ENCODE data around the gene DHH. TPM values are rescaled to one million over a fixed set of nuclear protein-coding genes. Genes with fewer than 3 reads are reported as not detected.

DHH gene
- total and polyA plus RNA-seq, 9 of the 15 experiments (the other 6 are each of a cell fraction or from before 2014, with no cell fraction given), result 0.07 to 2.6 (median 0.54) TPM

DNA sequence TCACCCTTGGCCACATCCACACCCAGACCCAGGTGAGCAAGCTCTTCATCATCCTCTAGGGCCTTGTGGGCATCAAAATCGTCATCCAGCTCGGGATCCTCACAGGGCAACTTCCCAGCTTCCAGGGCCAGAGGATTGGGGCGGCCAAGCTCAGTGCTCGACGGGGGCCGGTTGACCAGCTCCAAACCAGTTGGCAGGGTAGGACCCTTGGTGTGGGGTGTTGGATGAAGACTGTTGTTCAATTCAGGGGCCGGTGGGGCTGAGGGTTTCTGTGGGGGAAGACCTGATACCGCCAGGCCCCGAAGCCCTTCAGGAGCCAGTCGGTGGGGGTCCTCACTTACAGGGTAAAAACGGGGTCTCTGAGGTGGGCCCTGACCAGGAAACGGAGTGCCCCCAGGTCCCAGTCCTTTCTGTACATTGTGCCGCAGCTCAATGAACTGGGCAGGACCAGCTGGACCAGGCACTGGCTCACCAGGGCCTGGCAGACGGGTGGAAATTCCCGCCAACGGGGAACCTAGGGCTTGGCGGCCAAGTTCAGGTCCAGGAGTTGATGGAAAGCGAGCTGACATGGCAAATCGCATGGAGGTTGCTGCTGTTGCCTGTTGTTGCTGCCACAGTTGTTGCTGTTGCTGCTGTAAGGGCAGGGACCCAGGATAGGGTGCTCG, 56.2 kb downstream of the DHH start:
- POLR2A ChIA-PET, result interaction anchor here (1.1 to 12.9 kb wide), 9 partner anchors 9 to 93 kb away, joined by 3 to 78 read pairs (median 9); partner anchors contain the start of genes PRKAG1 and TUBA1B

More for the DNA sequence above, 56.2 kb downstream of the DHH start:
- FAIRE-seq, result no peak
- Histone ChIP-seq H3K4me3 (no peak overlapping the region), H3K4me2 (ENCODE audit: insufficient read depth, low read length) (no peak overlapping the region), H4K20me1 (replicated peaks; ENCODE audit: control insufficient read depth, insufficient read depth, low read length) (no peaks in the 10 kb centered on the region; the same call in 1 of the 2 replicates), H3K36me3 (ENCODE audit: control insufficient read depth, insufficient read depth, low read length) (peaks cover 97% of the 10 kb centered on the region), H2AFZ (ENCODE audit: low read depth, low read length) (no peak overlapping the region), H3K9me1 (ENCODE audit: control insufficient read depth, insufficient read depth, low read length) (no peaks in the 10 kb centered on the region), H3K9me3 (replicated peaks; ENCODE audit: control insufficient read depth, insufficient read depth, low read depth, low read length) (no peaks in the 10 kb centered on the region), H3K4me1 (replicated peaks in 1 of 2; ENCODE audit: control insufficient read depth in 2 of 2, insufficient read depth in 2 of 2, low read length in 2 of 2) (0 out of 5 replicates have a peak, but pooled peaks cover 0 to 3% of the 10 kb centered on the region in 2 experiments), H3K27me3 (ENCODE audit: control insufficient read depth in 2 of 2, insufficient read depth in 2 of 2, low read length in 2 of 2) (no peaks in the 10 kb centered on the region), H3K27ac (ENCODE audit: extremely low read depth, low read depth, low read length) (no peak overlapping the region), H3K79me2 (ENCODE audit: control insufficient read depth, insufficient read depth, low read length) (no peaks in the 10 kb centered on the region), H3K9ac (ENCODE audit: insufficient read depth in 1 of 2, low read depth in 2 of 2, low read length in 2 of 2) (no peak overlapping the region)
- intact Hi-C loops (cut with micrococcal nuclease) (no loop called here), in situ Hi-C loops (cut with MboI) (no loop called here)
- WGBS (ENCODE audit: insufficient coverage, low coverage, missing lambda C conversion rate), result 98% methylated on average over 20 of the region's 20 CpGs
- ATAC-seq, result no peak
- TF ChIP-seq BRF1 (IDR thresholded peaks at IDR 0.05; ENCODE audit: borderline replicate concordance, extremely low read depth, insufficient read length) (no peak), SETDB1 (IDR thresholded peaks at IDR 0.05; ENCODE audit: low read length) (no peak), RBFOX2 (IDR thresholded peaks at IDR 0.05; ENCODE audit: low read depth, low read length) (0 out of 2 replicates have a peak, but pooled peaks have one; percentile 14), POLR2G (IDR thresholded peaks at IDR 0.05; ENCODE audit: low read depth, low read length) (peak; percentile 48; the same call in 1 of the 2 replicates), NFXL1 (CRISPR knock-in tag; IDR thresholded peaks at IDR 0.05) (no peak), MYC (IDR thresholded peaks at IDR 0.05; ENCODE audit: low read depth, low read length) (no peak), MYC (CRISPR knock-in tag; IDR thresholded peaks at IDR 0.05; ENCODE audit: borderline replicate concordance, low read depth) (no peak)
- TF ChIP-seq, protein P1, sequence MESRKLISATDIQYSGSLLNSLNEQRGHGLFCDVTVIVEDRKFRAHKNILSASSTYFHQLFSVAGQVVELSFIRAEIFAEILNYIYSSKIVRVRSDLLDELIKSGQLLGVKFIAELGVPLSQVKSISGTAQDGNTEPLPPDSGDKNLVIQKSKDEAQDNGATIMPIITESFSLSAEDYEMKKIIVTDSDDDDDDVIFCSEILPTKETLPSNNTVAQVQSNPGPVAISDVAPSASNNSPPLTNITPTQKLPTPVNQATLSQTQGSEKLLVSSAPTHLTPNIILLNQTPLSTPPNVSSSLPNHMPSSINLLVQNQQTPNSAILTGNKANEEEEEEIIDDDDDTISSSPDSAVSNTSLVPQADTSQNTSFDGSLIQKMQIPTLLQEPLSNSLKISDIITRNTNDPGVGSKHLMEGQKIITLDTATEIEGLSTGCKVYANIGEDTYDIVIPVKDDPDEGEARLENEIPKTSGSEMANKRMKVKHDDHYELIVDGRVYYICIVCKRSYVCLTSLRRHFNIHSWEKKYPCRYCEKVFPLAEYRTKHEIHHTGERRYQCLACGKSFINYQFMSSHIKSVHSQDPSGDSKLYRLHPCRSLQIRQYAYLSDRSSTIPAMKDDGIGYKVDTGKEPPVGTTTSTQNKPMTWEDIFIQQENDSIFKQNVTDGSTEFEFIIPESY (CRISPR knock-in tag; IDR thresholded peaks at IDR 0.05), result peak; percentile 41; the same call in 1 of the 2 replicates
- CTCF ChIA-PET (ENCODE audit: low intra/inter-chr PET ratio), result no interaction called here
- no peak for DNase-seq (ENCODE audit: extremely low read depth in 1 of 4, low spot score in 3 of 4)
- no TSS peak for BruUV-seq (replicated peaks)
